ENCODE data around the gene PEX5L.

PEX5L gene

DNA sequence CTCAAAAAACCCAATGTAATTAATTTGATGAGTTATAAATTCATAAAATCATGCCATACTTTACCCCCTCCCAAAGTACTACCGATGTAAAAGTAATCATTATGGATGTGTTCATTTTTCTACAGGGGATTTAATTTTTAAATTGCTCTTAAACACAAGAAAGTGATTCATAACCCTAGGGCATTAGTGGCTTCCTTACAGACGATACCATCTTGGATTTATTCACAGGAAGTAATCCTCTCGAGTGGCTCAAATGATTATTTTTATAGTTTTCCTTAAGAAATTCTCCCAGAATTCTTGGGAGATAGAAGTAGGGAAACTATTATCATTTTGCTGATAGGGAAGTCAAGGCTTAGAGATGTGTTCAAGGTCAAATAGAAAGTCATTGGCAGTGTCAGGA, 80.9 kb downstream of the PEX5L start:
- no peak for DNase-seq (ENCODE audit: low read depth in 2 of 2)

DNA sequence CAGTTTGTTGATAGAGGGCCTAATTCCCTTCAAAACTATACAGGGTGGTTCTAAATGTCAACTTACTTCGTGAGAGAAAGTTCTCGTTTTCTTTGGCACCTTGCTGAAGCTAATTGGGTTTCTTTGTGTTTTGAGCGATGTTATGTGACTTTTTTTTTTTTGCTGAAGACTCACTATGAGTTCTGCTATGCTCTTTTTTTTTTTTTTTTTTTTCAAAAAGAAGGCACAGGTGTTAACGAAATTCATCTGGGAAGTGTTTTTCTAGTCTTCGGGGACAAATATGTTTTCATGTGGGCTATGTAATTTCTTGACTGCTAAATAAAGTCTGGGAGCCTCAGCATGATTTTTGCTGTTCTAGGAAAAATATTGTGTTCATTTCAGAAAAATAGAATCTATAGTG, 81.5 kb downstream of the PEX5L start:
- DNase-seq (ENCODE audit: low read depth in 2 of 2): no peak

DNA sequence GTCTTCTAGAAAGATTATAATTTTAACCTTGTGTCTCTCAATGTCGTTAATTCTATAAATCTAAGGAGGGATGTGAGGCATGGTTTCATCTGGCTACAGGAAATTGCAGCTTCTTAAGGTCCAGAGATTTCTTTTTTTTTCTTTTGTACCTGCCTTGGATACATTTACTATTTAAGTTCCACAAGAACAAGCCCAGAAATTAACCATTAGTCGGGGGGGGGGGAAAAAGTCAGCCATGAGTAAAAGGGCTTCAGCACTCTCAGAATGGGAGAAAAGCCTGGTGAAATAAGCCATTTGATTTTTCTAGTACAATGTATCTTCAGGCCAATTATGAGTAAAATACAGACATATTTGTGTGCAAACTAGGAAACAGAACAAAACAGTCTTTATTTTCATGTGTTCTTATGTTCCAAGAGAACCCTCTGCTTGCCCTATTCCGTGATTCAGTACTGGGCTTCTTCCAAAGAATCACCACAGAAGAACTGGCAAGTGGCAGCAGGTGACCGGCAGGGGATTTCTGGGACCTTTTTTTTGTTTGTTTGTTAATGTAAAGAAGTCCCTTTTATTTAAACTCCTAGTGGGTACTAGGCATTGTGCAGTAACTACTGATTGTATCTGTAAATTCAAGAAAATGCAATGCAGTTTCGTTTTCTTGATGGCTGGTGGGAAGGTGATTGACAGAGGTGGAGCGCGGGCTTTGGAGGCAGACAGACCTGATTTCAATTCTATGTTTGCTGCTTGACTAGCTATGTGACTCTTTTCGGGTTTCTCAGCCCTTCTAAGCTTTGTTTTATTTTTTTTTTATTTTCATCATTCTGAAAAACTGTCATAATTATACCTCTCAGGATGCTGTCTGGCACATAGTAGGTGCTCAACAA, 82.5 kb downstream of the PEX5L start:
- no peak for DNase-seq (ENCODE audit: low read depth in 2 of 2)

DNA sequence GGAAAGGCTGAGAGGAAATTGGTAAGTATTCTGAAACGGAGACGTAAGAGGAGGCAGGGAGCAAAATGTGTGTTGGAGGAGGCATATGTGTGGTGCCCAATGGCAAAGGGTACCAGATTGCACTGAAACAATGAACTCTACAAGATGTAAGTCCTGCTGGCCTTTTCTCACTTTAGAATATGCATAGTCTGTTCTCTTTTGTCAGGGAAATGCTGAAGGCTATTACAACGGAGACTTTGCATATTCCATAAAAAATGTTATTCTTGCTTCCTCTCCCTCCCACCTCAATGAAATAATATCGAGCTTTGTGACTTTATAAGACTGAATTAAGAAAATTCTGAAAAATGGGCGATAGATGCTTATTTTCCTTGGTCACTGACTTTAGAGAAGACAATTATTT, 85.9 kb downstream of the PEX5L start:
- no peak for DNase-seq (ENCODE audit: low read depth in 2 of 2)

DNA sequence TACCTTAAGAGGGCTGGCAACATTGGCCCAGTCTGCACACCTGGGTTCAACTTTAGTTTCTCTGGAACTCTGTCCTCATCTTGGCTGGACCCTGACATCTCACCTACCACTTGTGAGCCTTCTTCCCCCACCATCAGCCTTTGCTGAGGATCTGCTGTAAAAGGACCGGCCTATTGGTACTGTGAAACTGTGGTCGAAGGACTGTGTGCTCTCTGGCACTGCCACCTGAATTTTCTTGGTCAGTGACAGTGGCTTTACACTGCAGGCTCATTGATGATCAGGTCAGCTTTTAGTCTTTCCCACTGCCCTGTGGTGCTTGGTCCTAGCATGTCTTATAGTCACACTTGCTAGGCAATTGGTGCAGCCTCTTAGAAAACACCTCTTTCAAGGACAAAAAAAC, 86.9 kb downstream of the PEX5L start:
- DNase-seq (ENCODE audit: low read depth in 2 of 2): no peak

DNA sequence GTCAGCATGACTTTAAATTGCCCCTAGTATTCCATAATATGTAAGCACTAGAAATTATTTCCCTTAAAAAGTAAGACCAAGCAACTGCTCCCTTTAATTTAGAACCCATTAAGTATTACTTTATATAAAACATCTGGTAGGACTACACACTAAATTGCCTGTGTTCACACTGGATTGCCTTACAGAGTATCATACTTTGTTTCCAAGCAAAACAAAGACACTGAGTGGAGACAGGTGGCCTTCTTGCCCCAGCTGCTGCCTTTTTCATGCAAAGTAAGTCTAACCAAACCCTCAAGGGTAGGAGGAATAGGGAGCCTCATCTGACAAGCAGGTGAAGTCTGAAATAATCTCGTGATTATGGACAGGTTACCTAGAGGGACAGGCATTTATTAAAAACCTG, 87.3 kb downstream of the PEX5L start:
- DNase-seq (ENCODE audit: low read depth in 2 of 2): no peak

DNA sequence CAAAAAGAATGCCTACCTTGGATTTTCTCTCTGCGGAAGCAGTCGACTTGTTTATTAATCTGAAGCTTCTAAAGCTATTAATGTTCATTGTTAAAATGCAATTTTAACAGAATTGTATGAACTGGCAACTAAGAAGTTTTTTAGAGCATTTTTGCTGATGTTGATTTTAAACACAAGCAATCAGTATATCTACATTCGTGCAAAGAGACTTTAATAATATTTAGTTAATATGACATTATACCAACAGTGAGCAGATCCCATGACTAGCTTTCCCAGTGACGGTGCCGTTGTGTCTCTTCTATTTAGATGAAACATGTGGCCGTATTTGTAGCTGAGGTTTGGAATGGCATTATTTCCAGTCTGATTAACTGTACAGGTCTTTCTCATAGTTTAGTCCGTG, 88.0 kb downstream of the PEX5L start:
- DNase-seq (ENCODE audit: low read depth in 2 of 2): no peak

DNA sequence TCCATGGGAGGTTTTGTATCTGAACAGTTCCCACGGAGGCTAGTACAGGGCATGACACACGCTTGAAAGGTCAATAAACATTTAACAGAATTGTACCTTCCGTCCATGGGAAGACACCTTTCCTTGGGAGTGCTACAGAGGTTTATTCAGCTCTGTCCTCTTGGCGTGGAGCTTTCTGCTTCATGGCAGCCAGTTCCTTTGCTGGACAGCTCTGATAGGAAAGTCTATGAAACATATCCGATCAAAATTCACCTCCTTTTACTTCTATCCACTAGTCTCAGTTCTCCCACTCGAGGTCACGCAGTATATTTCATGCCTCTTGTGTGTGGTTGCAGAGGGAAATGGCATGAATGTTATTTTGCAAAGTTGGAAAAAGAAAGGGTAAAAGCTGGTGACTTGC, 91.2 kb downstream of the PEX5L start:
- no peak for DNase-seq (ENCODE audit: low read depth in 2 of 2)

DNA sequence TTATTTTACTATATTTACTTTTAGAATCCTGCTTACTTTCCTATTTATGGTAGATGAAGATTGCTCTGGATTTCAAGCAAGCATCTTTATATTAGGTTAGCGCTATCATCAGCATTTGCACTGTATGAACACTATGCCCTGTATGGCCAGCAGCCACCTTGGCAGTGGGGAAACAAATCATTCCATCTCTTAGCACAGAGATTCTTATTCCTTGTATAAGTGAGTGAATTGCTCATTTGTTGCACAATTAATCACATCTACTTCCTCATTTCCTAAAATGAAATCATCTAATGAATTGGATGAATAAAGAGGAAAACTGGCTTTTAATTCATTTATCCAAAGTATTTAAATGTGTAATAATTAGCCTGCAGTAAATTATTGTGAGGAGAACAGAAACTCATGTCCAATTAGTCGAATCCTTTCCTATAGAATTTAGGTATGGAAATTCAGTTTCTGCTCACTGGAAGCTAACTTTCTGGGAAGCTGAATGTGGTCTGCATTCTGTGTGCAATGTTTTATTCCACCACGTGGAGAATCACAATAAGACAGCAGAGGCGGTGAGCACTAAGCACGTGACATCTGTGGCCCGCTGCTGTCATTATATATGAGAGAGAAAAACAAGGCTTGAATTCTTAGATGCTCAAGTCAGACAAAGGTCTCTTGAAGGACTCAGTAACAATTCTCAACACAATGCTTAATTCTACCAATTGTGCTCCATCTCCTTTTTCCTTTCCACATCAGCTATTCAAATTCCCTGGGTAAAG, 93.4 kb downstream of the PEX5L start:
- DNase-seq (ENCODE audit: low read depth in 2 of 2): no peak

DNA sequence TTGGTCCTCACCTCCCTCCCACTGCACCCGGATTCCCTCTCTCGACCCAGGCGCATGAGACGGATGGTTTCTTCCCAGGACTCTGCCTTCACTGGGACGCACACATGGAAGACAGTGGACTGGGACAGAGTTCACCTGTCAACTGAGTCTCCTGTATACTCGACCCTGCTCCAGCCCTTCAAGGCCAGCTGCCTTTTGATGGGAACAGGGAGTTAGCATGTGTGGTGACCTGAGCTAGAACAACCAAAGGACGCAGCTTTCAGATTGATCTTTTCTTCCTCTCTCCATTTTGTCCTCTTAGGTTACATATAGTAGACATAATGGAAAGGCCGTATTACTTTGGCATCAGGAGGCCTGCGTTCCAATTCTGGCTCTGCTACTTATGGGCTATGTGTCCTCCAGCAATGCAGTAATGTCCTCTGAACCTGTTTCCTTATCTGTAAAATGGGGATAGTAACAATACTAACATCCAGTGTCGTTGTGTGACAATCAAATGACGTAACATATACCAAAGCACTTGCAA, 94.1 kb downstream of the PEX5L start:
- DNase-seq (ENCODE audit: low read depth in 2 of 2): no peak

DNA sequence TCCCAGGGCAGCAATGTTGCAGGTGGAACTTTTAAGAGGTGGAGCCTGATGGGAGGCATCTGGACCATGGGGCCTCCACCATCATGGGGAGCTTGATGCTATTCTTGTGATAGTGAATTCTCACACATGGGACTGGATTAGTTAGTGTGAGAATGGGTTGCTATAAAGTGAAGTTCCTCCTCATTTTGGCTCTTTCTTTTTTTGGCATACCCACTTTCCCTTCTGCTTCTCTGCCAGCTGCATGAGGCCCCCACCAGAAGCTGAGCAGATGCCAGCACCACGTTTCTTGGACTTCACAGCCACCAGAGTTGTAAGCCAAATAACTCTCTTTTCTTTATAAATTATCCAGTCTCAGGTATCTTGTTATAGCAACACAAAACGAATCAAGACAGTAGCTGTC, 101.0 kb downstream of the PEX5L start:
- DNase-seq (ENCODE audit: low read depth in 2 of 2): no peak

DNA sequence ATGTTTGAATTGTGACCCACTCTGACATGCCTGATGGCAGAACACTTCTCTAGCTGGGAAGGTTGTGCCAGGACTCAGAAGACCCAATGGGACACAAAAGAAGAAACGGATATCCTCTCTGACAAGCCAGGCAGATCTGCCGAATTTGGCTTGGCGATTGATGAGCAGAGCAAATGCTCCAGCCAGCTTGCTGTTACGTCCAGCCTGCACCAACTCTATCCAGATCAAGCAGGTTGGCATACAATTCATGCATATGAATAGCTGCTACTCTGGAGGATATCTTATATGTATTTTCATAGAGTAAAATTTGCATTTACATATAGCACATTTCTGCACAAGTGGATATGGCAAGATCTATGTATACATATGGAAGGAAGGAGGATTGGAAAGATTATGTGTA, 102.8 kb downstream of the PEX5L start:
- no peak for DNase-seq (ENCODE audit: low read depth in 2 of 2)

DNA sequence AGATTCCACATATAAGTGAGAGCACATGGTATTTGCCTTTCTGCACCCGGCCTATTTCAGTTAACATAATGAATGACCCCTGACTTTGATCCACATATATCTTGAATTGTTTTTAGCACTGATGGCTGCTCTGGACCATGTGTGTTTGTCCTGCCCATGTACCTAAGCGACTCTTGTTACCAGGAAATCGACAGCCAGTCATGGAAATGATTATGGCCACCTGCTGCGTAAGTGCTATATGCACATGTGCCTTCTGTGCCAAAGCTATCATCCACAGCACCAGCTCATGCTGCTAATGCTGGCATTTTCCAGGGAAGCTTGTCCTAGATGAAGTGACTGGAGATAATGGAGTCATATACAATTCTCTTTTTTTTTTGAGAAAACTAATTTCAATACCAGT, 103.7 kb downstream of the PEX5L start:
- no peak for DNase-seq (ENCODE audit: low read depth in 2 of 2)

DNA sequence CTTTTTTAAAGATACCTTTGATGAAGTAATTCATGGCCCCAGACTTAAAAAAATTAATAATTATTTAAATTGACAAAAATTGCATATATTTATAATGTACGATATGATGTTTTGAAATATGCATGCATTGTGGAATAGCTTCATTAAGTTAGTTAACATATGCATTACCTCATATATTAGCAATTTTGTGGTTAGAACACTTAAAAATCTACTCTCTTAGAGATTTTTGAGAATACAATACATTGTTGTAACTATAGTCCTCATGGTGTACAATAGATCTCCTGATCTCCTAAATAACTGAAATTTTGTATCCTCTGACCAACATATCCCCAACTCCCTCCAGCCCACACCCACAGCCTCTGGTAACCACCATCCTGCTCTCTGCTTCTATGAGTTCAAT, 104.1 kb downstream of the PEX5L start:
- no peak for DNase-seq (ENCODE audit: low read depth in 2 of 2)

DNA sequence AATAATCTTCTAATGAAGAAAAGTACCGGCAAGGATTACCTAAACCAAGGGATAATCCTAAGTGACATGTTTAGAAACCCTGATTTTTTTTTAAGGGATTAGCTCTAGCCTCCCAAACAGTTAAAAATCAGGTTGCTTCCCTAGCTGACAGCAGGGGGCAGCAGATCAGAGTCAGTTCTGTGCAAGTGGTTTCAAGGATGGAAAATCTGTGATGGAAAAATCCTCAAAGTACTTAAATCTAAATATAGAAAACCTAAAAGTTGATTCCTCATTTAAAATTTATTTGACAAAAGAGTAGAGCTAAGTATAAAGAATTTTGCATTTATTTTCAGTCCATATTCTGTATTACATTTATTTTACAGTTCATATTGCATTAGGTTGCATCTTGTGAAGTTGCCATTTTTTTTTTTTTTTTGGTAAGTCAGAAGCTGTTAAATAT, 107.6 kb downstream of the PEX5L start:
- peak in 1 of 2 donors; percentile 4 for DNase-seq (ENCODE audit: low read depth in 2 of 2)

DNA sequence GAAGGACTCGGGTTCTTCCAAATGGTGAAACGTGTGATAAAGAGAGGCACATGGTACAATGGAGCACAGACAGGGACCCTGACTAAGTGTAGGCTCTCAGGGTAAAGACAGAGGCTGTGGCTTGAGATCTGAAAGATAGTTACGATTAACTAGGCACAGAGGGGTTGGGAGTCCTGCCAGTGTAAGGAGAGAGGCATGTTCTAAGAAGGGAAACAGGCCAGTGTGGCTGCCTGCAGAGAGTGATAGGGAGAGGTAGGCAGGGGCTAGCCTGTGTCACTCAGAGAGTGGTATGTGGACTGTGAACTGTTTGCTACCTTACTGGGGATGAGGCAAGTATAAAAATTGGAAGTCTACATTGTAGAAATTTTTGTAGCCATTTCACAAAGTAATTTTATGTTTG, 109.5 kb downstream of the PEX5L start:
- no peak for DNase-seq (ENCODE audit: low read depth in 2 of 2)

DNA sequence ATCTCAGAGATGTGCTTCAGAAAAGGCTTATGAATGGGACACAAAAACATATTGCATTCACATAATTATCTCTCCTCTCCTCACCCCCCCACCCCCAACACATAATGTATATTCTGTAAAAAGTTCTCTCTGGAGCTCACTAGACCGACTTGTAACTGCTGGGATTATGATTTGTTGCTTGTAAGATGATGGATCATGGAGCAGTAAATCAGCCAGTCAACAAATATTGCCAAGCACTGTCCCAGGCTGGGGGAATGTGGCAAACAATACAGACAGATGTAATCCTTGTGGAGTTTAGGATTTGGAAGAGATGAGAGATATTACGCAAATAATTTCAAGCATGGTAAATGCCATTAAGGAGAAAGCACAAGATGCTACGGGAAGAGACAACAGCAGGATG, 114.8 kb downstream of the PEX5L start:
- no peak for DNase-seq (ENCODE audit: low read depth in 2 of 2)

DNA sequence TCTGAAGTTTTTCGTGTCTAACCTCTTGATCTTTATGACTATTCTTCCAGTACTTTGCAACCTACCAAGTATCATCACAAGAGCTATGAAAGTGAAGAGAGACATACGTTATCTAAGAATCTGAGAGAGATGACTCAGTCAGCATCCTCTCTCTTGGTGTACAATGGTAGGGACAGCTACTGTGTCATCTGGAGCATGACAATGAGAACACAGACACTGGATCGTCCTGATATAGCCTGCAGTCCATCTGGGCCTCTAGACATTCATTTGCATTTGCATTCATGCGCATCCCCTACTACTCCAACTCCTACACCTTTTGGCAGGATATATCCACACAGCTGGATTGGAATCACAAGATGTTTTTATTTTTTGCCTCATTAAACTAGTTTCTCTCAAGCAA, 115.2 kb downstream of the PEX5L start:
- no peak for DNase-seq (ENCODE audit: low read depth in 2 of 2)

DNA sequence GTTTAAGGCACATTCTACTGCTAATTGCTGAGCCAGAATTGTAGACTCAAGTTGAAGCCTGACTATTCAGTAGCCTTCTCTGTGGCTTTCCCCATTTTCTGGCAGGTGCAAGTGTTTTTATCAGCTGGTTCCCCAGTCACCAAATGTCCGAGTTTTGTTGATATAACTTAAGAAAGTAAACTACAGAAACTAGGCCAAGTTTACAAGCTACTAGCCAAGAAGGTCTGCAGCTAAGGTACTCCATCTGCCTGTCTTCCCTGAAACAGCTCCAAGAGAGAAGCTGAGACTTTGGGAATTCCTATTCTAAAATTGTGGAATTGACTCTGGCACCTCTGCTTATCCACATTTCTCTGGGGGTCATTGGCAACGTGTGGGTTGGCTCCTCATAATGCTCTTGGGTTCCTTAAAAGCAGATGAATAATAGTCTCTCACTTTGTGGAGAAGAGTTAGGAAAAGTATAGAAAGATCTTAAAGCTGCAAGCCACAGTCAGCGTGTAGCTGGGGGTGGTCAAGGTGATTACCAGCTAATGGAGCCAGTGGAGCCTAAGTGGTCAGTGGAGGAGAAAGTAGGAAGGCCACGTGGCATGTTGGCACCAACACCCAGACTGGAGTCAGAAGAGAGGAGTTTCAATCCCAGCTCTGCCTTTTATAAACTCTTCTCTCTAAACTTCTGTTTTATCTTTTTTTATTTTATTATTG, 128.8 kb downstream of the PEX5L start:
- no peak for DNase-seq (ENCODE audit: low read depth in 2 of 2)

DNA sequence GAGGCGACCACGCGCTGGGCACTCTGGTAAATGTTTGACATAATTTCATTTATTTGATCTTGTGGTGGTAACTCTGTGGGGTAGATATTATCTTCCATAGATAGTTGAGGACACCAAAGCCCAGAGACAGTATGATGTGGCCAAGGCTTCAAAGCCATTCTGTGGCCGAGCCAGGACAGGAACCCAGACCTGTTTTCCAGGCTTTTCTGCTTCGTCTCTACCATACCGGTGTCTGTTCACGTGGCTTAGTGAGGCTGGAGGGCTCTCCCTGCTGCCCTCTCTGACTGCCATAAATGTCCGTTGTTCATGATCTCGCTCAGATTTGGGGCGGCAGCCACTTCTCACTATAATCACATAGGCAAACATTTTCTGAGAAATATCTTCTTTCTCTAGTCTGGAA, 134.7 kb downstream of the PEX5L start:
- DNase-seq (ENCODE audit: low read depth in 2 of 2): no peak

DNA sequence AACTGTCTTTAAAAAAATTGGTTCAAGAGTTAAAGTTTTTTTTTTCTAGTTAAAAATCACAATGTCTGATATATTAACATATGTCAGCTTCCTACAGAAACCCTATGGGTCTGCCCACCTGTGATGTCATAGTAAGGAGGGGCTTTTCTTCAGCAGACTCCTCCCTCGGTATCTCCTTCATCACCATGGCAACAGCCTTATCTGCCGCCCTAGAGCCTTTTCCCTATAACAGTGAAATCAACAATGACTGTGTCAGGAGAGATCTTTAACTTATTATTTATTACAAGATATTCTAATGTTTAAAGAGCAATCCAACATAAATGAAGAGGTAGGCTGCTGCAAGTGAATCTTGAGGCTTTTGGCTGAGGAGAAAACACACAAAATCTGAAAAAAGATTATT, 138.7 kb downstream of the PEX5L start:
- DNase-seq (ENCODE audit: low read depth in 2 of 2): no peak

DNA sequence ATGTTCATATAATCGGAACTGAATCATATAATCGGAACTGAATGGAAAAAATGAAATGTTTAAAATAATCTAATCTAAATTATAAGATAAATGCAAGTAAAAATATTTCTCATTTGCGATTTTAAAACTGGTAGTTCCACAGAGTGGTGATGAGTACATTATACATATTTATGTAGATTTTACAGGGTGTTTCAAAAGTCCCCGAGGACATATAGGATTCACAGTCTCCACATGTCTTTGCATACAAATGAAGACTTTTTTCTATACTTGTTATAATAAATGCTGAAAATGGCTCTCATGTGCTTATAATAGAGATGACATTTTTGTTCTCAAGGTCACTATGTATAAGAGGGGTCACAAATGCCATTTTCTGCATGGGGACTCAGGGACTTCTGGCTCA, 139.5 kb downstream of the PEX5L start:
- DNase-seq (ENCODE audit: low read depth in 2 of 2): no peak

Measured in stimulated activated CD8-positive, alpha-beta memory T cell treated with anti-CD3 and anti-CD28 coated beads, Interleukin-15, amount 100 ng/mL, for 48 hours (primary cell).